HG03159 (cell line): ENCODE data around the gene APLN.

Source experiments
- ATAC-seq: cut with Tn5 transposase; IDR thresholded peaks from one replicate; pipeline ENCODE4 v1.9.1; 2021; ENCODE audit warnings: mild to moderate bottlenecking, moderate library complexity; ENCODE audit not compliant: unreplicated experiment

APLN gene

DNA sequence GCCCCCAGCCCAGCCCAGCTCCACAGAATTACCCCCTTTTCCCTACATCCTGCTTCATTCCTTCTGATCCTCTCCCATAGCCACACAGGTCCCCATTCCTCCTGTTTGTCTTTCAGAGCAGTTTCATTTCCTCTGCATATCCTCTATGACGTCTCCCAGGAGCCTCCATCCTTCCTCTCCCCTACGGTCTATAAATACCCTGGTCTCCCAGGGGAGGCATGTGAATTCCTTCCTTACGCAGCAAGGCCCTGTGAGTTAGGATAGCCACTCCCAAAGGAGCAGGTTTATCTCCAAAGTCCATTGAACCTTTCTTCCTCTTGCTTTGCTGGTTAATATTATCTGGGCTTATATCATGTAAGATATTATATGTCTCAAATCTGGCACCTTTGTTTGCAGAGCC, 8.4 kb upstream of the APLN start:
- no peak for ATAC-seq

DNA sequence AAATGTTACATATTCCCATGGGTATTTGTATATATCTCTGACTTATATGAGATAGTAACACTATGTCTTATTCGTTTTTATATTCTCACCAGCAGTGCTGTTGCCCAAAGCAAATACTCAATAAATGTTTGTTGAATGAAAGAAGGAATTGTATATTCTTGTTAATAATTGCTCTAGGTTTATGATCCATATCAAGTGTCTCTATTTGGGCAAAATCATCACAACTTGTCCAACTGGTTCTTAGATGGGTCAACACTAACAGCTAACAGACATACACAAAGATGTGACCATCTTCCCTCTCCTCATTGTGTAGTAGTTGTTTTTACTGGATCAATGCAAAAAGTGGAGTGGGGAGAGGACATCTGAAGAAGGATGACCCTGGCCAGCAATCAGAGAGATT, 6.6 kb upstream of the APLN start:
- ATAC-seq = no peak

DNA sequence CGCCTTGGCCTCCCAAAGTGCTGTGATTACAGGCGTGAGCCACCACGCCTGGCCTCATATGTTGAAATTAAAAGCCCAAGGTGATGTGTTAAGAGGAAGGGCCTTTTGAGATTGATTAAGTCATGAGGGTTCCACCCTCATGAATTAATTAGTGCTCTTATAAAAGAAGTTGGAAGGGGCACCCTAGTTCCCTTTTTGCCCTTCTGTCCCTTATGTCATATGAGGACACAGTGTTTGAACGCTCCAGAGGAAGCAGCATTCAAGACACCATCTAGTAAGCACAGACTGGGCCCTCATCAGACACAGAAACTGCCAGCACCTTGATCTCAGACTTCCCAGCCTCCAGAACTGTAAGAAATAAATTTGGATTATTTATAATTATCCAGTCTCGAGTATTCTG, 5.1 kb upstream of the APLN start:
- ATAC-seq = no peak

DNA sequence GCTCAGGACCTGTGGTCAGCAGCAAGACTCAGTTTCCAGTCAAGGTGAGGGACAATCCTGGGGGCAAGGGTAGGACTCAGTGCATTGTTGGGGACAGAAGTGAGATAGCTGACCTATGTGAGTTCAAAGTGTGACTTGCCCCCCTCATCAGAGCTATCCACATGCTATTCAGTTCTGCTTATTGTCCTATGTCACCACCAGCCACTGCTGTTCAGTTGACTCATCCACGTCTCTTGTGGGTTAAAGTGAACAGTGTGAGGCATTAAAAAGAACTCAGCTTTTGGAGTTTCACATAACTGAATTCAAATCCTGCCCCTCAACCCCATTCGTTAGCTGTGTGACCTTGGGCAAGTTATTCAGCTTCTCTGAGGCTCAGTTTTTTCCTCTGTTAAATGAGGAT, 4.4 kb upstream of the APLN start:
- no peak for ATAC-seq

DNA sequence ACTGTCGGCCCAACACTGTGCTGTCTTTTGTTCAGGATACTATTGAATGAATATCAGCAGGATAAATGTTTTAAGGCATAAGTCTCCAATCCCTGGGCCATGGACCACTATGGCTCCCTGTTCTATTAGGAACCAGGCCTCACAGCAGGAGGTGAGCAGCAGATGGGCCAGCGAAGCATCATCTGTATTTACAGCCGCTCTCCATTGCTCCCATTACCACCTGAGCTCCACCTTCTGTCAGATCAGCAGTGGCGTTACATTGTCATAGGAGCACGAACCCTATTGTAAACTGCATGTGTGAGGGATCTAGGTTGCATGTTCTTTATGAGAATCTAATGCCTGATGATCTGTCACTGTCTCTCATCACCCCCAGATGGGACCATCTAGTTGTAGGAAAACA, 3.7 kb upstream of the APLN start:
- ATAC-seq = no peak

DNA sequence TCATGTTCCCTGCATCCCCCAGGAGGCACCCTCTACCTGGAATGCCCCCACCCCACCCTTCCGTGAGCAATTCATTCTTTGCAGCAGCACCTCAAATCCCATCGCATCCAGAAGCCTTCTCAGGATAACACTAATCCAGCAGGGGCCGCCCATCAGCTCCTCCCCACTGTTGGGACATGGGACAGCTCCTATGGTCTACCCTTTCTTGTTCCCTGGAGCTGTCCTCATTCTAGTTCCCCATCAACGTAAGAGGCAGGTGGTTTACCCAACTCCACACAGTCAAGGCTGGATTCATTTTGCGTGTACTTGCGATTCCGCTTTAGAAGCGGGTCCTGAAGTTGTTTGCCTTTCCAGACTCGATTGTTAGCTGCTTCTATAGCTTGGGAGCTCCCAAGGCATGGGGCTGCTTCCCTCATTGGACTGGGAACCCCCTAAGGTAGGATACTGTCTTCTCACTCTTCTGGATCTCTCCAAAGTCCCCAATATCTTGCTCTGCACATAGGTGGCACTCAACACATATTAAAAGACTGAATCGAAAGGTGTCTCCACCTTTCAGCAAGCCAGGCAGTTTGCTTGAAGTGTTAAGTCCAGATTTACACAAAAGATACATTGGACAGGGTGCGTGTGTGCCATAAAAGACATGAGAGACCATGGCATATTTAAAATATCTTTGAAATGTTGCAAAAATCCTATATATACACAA, 942 bp upstream of the APLN start:
- no peak for ATAC-seq

DNA sequence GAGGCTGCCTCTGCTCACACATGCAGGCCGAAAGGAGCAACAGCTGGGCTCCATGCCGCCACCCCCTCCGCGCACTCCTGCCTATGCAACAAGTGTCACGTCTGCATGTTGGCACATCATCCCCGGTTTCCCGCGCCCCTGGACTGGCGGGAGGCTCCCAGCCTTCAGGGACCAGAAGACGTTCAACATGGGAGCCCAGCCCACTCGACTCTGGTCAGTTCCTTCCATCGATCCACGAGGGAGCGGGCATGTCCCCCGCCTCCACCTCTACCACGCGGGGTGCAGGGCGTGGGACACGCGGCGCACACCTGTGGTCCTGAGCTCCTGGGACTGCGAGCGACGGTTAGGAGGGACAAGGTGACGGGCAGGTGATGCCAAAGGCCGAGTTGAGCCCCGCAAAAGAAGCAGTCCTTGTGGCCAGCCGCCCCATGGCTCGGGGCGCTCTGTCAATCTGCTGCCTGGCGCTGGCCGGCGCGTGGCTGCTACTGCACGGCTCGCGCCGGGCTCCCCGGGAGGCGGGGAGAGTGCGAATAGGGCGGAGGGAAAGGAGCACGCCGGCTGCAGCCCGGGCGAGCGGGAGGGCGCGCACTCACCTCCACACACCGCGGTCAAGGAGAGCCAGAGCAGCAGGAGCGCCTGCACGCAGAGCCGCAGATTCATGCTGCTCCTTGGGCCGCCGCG, 645 bp downstream of the APLN start:
- no peak for ATAC-seq

DNA sequence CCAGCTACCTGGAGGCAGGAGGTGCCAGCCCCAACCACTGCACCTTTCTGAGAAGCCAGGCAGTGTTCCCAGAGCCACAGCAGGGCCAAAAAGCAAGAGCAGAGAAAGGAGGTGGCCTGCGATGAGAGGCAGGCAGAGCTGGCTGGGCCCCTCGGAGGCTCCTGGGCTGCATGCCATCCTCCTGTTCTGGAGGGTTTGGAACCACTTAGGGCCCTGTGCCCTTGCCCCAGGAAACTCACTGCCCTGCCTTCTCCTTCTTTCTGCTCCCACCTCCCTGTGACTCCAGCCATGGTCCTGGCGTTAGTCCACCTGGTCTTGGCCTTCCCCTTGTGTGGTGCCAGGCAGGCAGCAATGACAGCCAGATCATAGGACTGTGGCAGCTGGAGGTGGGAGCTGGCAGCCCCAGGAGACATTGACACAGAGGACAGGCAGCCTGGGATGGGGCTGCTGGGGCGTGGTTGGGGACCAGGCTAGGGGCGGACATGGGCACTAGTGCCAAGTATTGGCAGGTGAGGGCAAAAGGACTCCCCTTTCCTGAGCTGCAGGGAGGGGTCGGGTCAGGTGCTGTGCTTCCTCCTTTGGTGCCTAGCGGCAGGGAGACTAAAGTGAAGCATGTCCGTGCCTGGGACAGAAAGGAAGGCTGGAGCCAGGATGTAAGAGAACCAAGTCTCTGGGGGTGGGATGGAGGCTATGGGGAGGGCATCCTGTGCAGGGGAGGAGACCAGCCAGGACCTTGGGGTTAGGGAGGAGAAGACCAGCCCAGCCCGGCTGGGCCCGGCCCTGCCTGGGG, 1.4 kb downstream of the APLN start:
- ATAC-seq = no peak

DNA sequence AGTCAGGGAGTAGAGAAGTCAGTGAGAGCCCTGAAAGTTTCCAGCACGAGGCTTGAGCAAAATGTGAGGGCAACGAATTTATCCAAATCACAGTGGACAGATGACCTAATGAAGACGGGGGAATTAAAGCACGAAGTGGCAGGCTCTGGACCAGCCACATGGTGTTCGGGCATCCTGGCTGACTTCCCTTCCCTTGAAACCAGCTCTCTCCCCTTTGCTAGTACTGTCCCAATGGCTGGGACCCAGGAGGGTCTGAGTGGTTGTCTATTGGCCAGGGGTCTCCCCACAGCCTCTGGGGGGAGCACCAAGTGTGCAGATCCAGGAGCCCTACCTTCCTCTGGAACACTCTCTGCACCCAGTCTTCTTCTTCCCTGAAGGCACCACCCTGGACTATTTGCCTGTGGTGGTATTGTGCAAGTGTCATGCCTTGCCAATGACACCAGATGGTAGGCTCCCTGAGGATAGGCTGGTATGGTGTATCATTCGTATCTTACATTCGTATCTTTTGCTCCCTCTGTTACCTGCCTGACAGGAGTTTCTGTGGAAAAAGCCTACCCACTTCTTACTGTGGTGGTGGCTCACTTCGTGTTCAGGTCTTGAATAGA, 2.1 kb downstream of the APLN start:
- ATAC-seq = no peak

DNA sequence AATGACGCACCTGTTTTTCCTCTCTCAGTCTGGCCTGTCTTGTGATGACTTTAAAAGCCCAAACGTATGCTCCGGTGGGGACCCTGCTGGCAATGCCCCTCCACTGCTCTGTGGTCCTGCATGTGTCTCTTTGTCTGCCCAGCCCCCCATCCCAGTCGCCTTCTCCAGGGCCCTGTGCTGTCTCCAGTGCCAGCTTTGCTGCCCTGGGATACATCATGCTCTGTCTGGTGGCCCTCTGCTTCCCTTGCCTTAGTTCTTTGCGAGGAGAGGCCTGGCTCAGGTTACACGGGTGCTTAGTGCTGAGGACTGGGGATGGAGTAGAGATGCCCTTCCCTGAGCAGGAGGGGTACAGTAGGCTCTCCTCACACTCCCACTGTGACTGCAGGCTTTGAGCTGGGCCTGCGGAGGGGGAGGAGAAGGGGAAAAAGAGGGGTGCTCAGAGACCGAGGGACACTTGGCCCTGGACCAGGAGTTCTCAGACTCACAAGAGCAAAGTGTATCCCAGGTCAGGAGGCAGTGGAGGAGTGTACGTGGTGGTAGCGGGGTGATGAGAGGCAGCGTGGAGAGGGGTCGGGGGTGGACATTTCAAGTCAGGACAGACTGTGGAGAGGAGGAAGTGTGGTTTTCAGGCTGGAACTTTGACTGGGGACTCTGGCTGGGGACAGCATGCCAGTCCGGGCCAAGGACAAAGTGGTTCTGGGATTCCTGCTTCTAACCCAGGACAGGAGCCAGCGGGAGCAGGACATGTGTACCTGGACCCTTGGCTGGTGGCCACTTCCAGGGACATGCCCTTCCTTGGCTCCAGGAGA, 2.8 kb downstream of the APLN start:
- no peak for ATAC-seq

DNA sequence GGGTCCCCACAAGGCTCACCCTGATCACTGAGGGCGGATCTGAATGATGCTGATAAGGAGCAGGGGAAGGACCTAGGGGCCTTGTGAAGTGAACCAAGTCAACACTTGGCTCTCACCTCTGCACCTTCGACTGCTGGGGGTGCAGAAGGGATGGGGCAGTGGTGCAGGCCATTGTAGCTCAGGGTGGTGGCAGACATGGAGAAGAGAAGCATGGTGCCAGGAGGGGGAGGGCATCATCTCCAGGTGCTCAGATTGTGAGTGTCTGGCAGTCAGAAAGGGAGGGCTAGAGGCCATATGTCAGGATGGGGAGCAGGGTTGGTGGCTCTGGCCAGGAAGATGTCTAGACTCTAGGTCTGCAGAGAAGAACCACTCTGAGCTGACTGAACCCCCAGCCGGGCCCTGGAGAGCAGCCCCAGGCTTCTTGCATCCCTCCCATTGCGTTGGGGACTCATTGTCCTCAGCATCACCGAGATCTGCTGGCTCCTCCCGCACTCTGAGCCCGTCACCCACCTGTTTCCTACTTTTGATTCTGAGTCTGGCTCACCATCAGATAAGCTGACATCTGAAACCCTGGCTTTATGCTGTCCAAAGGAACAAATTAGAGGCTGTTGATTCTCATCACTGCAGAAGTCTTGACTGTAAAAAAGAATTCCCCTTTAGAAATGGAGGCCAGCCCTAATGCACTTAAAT, 3.8 kb downstream of the APLN start:
- ATAC-seq = no peak

DNA sequence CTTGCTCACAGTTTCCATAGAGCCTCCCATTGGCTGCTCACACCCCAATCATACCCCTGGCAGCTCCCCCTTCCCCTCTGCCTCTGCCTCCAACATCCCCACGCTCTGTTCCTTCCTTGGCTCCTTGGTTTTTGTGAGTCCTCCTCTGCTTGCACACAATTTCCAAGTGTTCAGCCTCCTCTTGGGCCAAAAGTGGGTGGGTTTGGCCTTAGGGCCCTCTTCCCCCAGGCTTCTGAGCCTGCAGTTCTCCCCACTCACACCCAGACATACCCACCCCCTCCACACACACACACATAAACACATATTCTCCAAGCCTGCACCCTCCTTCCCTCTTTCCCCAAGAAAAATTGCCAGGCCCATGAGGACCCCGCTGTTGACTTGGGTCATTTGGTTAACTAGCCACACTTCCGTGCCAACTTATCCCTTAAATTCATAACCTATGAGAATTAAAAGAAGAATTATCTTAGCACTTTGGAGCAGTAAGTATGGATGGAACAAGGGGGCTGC, 4.5 kb downstream of the APLN start:
- ATAC-seq = no peak

DNA sequence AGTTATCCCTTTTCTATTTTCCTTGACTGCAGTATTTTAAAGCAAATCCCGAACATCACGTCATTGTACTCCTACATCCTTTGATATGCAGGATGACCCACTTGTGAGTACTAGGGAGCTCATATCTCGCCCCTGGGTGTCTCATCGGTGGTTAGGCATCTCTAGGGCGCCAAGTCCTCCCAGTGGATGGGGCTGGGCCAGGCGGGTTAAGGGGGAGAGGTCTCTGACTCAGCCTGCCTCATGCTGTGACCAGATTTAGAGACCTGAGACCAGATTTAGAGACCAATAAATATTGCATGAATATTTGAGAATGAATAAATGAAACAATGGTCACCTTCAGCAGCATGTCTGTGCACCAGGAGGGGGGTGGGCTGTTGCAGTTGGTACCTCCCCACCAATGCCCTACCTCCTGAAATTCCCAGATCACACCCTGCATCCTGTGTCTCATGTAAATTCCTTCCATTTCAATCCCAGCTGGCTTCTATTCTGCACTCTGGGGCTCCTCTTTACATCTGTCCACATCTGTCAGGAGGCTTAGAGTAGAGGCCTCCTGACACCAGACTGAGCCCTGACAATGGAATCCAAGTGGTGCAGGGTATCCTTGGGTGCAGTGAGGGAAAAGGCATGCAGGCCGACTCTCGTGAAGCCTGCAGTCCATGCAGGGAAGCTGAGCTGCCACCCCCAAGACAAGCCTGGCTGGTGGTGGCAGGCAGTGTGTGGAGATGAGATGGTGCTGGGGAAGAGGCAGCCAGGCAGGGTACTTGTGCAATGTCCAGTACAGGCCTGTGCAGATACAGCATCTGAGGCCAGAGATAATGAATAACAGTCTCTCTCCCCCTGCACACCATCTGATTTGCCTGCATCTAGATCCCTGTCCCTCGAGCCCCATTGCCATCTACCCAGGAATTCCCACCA, 5.2 kb downstream of the APLN start:
- ATAC-seq = no peak

DNA sequence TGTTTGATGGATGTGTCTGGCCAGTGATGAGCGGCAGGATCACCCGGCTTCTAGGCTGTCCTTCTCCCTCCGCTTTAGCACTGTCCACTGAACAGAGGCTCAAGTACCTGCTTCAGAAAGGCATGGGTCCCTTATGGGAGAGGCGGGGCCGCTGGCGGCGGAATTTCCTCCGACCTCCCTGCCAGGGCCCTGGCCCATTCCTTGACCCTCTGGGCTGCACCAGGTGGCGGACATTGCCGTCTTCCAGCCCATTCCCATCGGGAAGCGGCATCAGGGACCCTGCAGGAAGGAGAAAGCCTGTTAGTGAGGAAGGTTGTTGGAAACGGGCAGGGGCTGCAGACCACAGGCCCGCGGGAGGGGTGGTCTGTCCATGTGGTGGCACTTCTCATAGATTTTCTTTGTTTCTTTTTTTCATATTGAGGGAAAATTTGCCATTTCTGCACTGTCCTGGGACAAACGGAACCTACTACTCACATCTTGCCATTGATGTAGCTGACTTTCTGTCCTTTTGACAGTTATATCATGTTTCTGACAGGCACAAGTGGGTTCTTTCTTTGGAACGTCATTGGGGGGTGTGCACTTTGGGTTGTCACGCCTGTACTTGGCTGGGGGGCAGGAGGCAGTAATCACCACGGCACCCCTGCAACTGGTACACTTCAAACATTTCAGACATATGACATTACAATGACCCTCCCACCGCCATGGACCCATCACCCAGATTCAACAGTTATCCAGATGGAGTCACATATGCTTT, 6.1 kb downstream of the APLN start:
- no peak for ATAC-seq

DNA sequence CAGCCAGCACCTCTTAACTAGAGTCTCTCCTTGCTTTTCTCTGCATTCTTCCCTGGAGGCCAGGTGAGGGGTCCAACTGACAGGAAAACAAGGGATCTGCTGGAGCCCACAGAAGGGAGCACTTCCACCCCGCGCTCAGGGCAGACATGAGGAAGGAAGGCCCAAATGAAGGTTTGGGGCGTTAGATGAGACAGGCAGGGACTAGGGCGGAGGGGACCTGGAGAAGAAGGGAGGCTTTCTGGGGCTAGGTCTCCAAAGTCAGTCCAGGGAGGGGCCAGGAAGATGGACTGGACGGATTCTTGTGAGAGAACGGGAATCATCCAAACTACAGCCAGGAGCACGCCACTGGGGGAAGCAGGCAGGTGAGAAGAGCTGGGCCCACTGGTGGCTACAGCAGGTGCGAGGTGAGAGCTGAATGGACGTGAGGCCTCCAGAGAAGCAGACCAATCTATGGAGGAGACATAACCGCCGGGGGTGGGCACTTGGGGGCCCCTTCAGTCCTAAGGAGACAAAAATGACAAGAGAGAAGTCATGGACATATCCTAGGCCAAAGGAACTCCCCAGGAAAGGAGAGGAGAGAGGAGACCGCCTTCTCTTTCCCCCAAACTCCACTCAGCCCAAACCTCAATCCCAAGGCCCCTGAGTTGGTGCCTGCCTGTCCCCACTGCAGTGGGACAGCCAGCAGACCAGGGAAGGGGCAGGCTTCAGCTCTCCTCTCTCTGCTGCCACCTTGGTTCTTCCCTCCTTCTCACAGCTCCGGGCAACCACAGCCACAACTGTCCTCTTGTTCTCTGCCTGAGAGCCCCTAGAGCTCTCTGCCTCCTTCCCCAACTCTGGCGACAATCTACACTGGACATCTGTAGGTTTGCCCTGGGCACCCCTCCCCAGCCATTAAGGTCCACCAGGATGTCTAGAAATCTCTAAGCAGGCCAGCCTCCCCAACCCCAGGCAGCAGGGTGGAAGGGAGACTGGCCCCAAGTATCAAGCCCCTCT, 7.0 kb downstream of the APLN start:
- ATAC-seq = no peak

DNA sequence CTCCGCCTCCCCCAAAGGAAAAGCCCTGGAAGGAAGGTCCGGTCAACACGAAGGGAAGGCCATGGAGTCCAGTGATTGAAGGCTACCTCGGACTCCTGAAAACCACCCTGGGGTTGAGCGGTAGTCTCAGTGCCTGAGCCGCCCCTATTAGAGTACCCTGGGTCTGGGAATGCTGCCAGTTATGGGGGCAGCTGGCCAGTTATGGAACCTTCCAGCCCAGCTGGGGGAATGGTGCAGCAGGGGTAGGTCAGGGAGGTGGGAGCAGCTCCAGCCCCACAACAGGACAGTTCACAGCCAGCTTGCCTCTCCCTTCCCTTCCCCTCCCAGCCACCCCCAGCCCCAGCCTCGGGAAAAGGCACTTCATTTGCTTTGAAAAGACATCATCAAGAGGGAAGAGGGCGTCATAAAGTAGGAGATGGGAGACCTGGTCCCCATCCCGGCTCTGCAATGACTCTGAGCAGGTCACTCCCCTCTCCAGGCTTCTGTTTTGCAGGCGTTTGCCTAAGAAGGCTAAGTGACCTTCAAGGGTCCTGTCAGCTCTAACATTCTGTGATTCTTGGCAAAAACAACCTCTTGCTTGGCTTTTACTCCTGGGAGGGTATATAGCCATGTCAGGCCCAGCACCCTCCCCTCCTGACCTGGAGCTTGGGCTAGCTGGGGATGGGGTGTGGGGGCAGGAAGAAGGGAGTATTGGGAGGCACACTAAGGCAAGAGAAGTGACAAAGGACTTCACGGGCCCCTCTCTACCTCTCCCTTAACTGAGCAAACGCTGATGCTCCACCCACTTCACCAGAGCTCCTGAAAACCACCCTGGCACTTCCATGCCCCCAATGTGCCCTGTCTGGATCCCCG, 8.0 kb downstream of the APLN start:
- no peak for ATAC-seq
